HFFc6 (cell line): Measurements from ENCODE around the gene CELF2. TPM values are rescaled to one million over a fixed set of nuclear protein-coding genes. Genes with fewer than 3 reads are reported as not detected.

ENCODE experiments used
- DNase-seq: peaks from one replicate; pipeline ENCODE4 v3.0.0-alpha.2; 2018
- H3K27ac Mint-ChIP-seq: 2 replicates; pipeline ENCODE4 v1.8.0; 2020; ENCODE audit warnings: mild to moderate bottlenecking, mixed read lengths
- H3K27me3 Mint-ChIP-seq: 2 replicates; pipeline ENCODE4 v1.8.0; 2021; ENCODE audit warnings: mild to moderate bottlenecking, moderate library complexity, mixed read lengths; ENCODE audit not compliant: insufficient read depth
- H3K36me3 Mint-ChIP-seq: 2 replicates; pipeline ENCODE4 v1.8.0; 2021; ENCODE audit warnings: low read depth, mixed read lengths
- H3K4me1 Mint-ChIP-seq: 2 replicates; pipeline ENCODE4 v1.8.0; 2020; ENCODE audit warnings: low read depth, mixed read lengths
- H3K4me3 Mint-ChIP-seq: 2 replicates; pipeline ENCODE4 v1.8.0; 2020; ENCODE audit warnings: mild to moderate bottlenecking, moderate library complexity, mixed read lengths
- H3K9me3 Mint-ChIP-seq: 2 replicates; pipeline ENCODE4 v1.8.0; 2020; ENCODE audit warnings: mild to moderate bottlenecking, mixed read lengths
- total RNA-seq, 6 experiments: library from RNA; stranded (reverse); fragmentation: NEBNext Ultra II Directional; extraction: Animal tissue kit (Norgen Biotek cat#: 25700); gene quantifications; 2 replicates in 1 of 6; 3 replicates in 5 of 6; pipeline ENCODE4 v1.2.3, GENCODE V29; 2021
- TF ChIP-seq, protein P1 (sequence below): fragments of 200-600 bp; sonication (generic); IDR thresholded peaks from 2 replicates; pipeline ENCODE4 v1.5.0; 2021; ENCODE audit warnings: antibody characterized with exemption, mild to moderate bottlenecking

Gene CELF2
- total RNA-seq, 6 experiments from 2014 or later, result 2.7 to 5.2 (median 3.5) TPM

- no peak for DNase-seq
- Mint-ChIP-seq H3K9me3 (peaks cover 35% of the 10 kb centered on the region), H3K27ac (no peak overlapping the region), H3K27me3 (peaks cover 6% of the 10 kb centered on the region; the same call in 1 of the 2 replicates), H3K36me3 (no peaks in the 10 kb centered on the region), H3K4me1 (no peaks in the 10 kb centered on the region), H3K4me3 (no peak overlapping the region)
- TF ChIP-seq, protein P1, sequence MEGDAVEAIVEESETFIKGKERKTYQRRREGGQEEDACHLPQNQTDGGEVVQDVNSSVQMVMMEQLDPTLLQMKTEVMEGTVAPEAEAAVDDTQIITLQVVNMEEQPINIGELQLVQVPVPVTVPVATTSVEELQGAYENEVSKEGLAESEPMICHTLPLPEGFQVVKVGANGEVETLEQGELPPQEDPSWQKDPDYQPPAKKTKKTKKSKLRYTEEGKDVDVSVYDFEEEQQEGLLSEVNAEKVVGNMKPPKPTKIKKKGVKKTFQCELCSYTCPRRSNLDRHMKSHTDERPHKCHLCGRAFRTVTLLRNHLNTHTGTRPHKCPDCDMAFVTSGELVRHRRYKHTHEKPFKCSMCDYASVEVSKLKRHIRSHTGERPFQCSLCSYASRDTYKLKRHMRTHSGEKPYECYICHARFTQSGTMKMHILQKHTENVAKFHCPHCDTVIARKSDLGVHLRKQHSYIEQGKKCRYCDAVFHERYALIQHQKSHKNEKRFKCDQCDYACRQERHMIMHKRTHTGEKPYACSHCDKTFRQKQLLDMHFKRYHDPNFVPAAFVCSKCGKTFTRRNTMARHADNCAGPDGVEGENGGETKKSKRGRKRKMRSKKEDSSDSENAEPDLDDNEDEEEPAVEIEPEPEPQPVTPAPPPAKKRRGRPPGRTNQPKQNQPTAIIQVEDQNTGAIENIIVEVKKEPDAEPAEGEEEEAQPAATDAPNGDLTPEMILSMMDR, result no peak
Measured at GRCh38 chr10:11096422-11096821, 78.8 kb downstream of the CELF2 start.

- H3K27ac Mint-ChIP-seq, result no peak overlapping the region
- H3K36me3 Mint-ChIP-seq, result no peaks in the 10 kb centered on the region
Measured at GRCh38 chr10:11097686-11098085, 80.0 kb downstream of the CELF2 start.

GRCh38 chr10:11098666-11099065, 81.0 kb downstream of the CELF2 start:
- no peaks in the 10 kb centered on the region for H3K4me1 Mint-ChIP-seq
- H3K27ac Mint-ChIP-seq, result no peak overlapping the region
- peaks cover 33% of the 10 kb centered on the region for H3K9me3 Mint-ChIP-seq
- TF ChIP-seq, protein P1, result no peak
- DNase-seq, result no peak
- peaks cover 6% of the 10 kb centered on the region; the same call in 1 of the 2 replicates for H3K27me3 Mint-ChIP-seq
- H3K36me3 Mint-ChIP-seq, result no peaks in the 10 kb centered on the region
- H3K4me3 Mint-ChIP-seq, result no peak overlapping the region

More at GRCh38 chr10:11097686-11098085, 80.0 kb downstream of the CELF2 start:
- peaks cover 6% of the 10 kb centered on the region; the same call in 1 of the 2 replicates for H3K27me3 Mint-ChIP-seq
- no peak for DNase-seq
- peaks cover 34% of the 10 kb centered on the region for H3K9me3 Mint-ChIP-seq
- H3K4me1 Mint-ChIP-seq, result no peaks in the 10 kb centered on the region
- H3K4me3 Mint-ChIP-seq, result no peak overlapping the region
- TF ChIP-seq, protein P1, result no peak

- H3K27me3 Mint-ChIP-seq, result no peaks in the 10 kb centered on the region; the same call in 1 of the 2 replicates
- H3K27ac Mint-ChIP-seq, result no peak overlapping the region
- no peaks in the 10 kb centered on the region for H3K36me3 Mint-ChIP-seq
- no peak for DNase-seq
- no peaks in the 10 kb centered on the region for H3K4me1 Mint-ChIP-seq
- H3K4me3 Mint-ChIP-seq, result no peak overlapping the region
- peaks cover 13% of the 10 kb centered on the region; the same call in 1 of the 2 replicates for H3K9me3 Mint-ChIP-seq
- TF ChIP-seq, protein P1, result no peak
Measured at GRCh38 chr10:11104772-11105675, 87.4 kb downstream of the CELF2 start.

DNA sequence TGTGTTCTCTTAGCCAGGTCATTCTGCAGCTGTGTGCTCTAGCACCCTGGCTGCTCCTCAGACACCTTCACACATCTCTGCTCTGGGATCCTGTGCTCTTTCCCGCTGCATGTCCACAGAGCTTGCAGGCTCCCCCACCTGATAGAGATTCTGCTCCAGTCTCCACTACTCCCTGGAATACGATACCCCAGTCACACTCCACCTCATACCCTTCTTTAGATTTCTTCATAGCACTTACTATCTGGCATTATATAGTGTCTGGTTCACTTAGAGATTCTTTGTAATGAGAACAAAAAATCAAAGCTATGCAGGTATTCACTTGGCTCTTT, 88.0 kb downstream of the CELF2 start:
- no peak overlapping the region for H3K27ac Mint-ChIP-seq
- no peak for DNase-seq
- no peaks in the 10 kb centered on the region for H3K36me3 Mint-ChIP-seq
- H3K27me3 Mint-ChIP-seq, result no peaks in the 10 kb centered on the region; the same call in 1 of the 2 replicates
- TF ChIP-seq, protein P1, result no peak
- H3K4me3 Mint-ChIP-seq, result no peak overlapping the region
- H3K4me1 Mint-ChIP-seq, result no peaks in the 10 kb centered on the region
- H3K9me3 Mint-ChIP-seq, result peaks cover 17% of the 10 kb centered on the region
